BLaER1 (cell line): ENCODE data around the gene BEND3.

ENCODE experiments used
- H3K27ac ChIP-seq: shearing (Covaris generic); formaldehyde crosslinking; 2 replicates; pipeline ENCODE4 v1.8.1; 2022
- H3K27me3 ChIP-seq: shearing (Covaris generic); formaldehyde crosslinking; 2 replicates; pipeline ENCODE4 v1.8.1; 2022
- H3K36me3 ChIP-seq: shearing (Covaris generic); formaldehyde crosslinking; 2 replicates; pipeline ENCODE4 v1.8.1; 2022
- H3K4me1 ChIP-seq: shearing (Covaris generic); formaldehyde crosslinking; 2 replicates; pipeline ENCODE4 v1.8.1; 2022
- H3K4me2 ChIP-seq: shearing (Covaris generic); formaldehyde crosslinking; 2 replicates; pipeline ENCODE4 v1.8.1; 2022
- H3K4me3 ChIP-seq: shearing (Covaris generic); formaldehyde crosslinking; 2 replicates; pipeline ENCODE4 v1.8.1; 2022
- H3K9ac ChIP-seq: shearing (Covaris generic); formaldehyde crosslinking; 2 replicates; pipeline ENCODE4 v1.8.1; 2022
- H3K9me3 ChIP-seq: shearing (Covaris generic); formaldehyde crosslinking; 2 replicates; pipeline ENCODE4 v1.8.1; 2022
- H4K20me1 ChIP-seq: shearing (Covaris generic); formaldehyde crosslinking; 2 replicates; pipeline ENCODE4 v1.8.1; 2022
- Cebpa-rat ChIP-seq: shearing (Covaris generic); IDR thresholded peaks from 2 replicates; pipeline ENCODE4 v1.8.1; 2022

Gene BEND3

DNA sequence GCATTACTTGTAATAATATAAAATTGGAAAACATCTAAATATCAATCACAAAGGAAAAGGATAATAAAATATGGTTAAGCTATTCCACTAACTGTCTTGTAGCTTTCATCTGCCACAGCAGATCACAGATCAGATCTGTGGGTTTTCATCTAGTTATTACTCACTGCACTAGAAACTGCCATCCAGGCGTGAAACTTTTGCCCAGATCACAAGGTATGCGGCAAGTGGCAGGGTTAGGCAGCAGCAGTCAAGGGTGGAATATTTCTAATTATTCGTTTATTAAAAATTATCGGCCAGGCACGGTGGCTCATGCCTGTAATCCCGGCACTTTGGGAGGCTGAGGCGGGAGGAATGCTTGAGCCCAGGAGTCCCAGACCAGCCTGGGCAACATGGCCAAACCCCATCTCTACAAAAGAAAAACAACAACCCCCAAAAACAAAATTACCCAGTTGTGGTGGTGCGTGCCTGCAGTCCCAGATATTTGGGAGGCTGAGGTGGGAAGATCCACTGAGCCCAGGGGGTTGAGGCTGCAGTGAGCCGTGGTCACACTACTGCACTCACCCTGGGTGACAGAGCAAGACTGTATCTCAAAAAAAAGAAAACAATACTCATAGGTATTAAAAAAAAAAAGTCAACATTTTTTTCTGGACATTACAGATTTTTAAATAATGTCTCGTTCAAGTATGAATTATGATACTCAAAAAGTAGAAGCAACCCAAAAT, 32.1 kb downstream of the BEND3 start:
- Histone ChIP-seq H3K4me3 (no peak overlapping the region), H3K27ac (no peak overlapping the region), H3K4me2 (no peak overlapping the region), H3K9me3 (peaks cover 33% of the 10 kb centered on the region), H4K20me1 (no peaks in the 10 kb centered on the region), H3K4me1 (peaks cover 8% of the 10 kb centered on the region; the same call in 1 of the 2 replicates), H3K9ac (no peak overlapping the region), H3K36me3 (peaks cover 56% of the 10 kb centered on the region), H3K27me3 (no peaks in the 10 kb centered on the region)
- TF ChIP-seq Cebpa-rat: no peak

DNA sequence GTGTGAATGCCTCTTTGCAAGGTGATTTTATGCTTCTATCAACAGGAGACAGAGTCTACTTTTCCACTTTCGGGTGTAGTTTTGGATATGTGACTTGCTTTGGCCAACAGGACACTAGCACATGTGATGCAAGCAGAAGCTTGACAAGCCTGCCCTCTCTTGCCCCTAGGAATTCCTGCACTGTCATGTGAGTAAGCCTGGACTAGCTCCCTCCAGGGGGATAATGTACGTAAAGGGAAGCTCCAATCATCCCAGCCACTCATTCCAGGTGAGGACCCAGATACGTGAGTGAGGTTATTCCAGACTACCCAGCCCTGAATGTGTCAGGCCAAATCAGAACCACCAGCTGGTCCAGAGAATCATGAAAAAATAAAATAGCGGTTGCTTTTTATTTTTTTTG, 33.3 kb downstream of the BEND3 start:
- H3K27ac ChIP-seq: no peak overlapping the region
- no peak overlapping the region for H3K4me2 ChIP-seq
- H3K9me3 ChIP-seq: peaks cover 33% of the 10 kb centered on the region
- no peak overlapping the region for H3K9ac ChIP-seq
- H3K36me3 ChIP-seq: peaks cover 58% of the 10 kb centered on the region
- no peak overlapping the region for H3K4me3 ChIP-seq
- H3K27me3 ChIP-seq: no peaks in the 10 kb centered on the region
- peaks cover 8% of the 10 kb centered on the region; the same call in 1 of the 2 replicates for H3K4me1 ChIP-seq
- no peaks in the 10 kb centered on the region for H4K20me1 ChIP-seq
- no peak for TF ChIP-seq Cebpa-rat

DNA sequence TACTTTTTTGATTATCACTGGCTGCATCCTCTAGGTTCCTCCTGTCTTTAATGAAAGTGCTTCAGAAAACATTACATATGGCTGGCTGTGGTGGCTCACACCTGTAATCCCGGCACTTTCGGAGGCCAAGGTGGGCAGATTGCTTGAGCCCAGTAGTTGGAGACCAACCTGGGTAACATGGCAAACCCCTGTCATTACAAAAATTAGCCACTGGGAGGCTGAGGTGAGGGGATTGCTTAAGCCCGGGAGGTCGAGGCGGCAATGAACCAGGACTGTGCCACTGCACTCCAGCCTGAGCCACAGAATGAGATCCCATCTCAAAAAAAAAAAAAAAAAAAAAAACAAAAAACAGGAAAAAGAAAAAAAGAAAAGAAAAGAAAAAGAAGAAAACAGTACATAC, 35.3 kb downstream of the BEND3 start:
- no peak for TF ChIP-seq Cebpa-rat
- no peak overlapping the region for H3K4me3 ChIP-seq
- no peak overlapping the region for H3K27ac ChIP-seq
- H3K4me2 ChIP-seq: no peak overlapping the region
- H3K36me3 ChIP-seq: peaks cover 46% of the 10 kb centered on the region
- H3K9ac ChIP-seq: no peak overlapping the region
- peaks cover 13% of the 10 kb centered on the region for H3K9me3 ChIP-seq
- no peaks in the 10 kb centered on the region for H3K27me3 ChIP-seq
- no peaks in the 10 kb centered on the region for H4K20me1 ChIP-seq
- H3K4me1 ChIP-seq: peaks cover 10% of the 10 kb centered on the region; the same call in 1 of the 2 replicates

DNA sequence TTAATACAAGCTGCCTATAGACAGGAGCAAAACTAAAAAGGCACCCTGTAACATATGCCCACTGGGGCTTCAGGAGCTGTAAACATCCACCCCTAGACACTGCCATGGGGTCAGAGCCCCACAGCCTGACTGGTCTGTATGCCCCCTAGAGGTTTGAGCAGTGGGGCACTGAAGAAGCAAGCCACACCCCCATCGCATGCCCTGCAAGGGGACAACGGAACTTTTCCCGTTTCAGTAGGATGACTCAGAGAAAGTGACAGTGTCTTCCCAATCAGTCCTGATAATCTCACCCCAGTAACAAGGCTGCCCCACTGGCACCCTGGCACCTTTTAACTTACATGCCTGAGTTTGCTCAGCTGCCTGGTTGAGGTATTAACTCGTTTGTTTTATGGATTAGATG, 35.9 kb downstream of the BEND3 start:
- no peak overlapping the region for H3K4me3 ChIP-seq
- H3K4me2 ChIP-seq: no peak overlapping the region; the same call in 1 of the 2 replicates
- TF ChIP-seq Cebpa-rat: no peak
- peaks cover 40% of the 10 kb centered on the region for H3K36me3 ChIP-seq
- H3K9ac ChIP-seq: no peak overlapping the region
- peaks cover 14% of the 10 kb centered on the region; the same call in 1 of the 2 replicates for H3K4me1 ChIP-seq
- peaks cover 7% of the 10 kb centered on the region for H3K9me3 ChIP-seq
- H3K27me3 ChIP-seq: no peaks in the 10 kb centered on the region
- no peak overlapping the region for H3K27ac ChIP-seq
- H4K20me1 ChIP-seq: no peaks in the 10 kb centered on the region

GRCh38 chr6:107077710-107078109, 37.6 kb downstream of the BEND3 start:
- Histone ChIP-seq H3K4me3 (no peak overlapping the region), H4K20me1 (no peaks in the 10 kb centered on the region), H3K27me3 (no peaks in the 10 kb centered on the region), H3K4me1 (peaks cover 14% of the 10 kb centered on the region; the same call in 1 of the 2 replicates), H3K27ac (no peak overlapping the region), H3K4me2 (no peak overlapping the region), H3K9me3 (no peaks in the 10 kb centered on the region), H3K36me3 (peaks cover 36% of the 10 kb centered on the region), H3K9ac (no peak overlapping the region)
- TF ChIP-seq Cebpa-rat: no peak

DNA sequence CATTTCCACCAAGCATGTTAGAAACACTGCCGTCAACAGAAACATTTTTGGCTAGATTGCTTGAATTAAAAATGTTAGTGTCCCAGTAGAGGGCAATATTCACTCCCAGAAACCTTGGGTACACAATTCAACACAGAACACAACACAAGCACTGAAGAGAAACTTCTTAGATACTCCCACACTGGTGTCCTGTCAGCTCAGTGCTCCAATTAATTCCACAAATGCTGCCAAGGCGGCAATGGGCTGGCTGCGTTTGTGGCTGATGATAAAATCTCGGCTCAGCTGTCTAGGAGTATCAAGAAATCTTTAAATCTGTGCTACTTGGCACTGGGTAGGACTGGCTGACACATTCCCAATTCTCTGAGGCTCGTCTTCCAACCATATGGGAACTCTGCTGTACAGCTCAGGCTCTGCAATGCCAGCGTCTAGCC, 39.3 kb downstream of the BEND3 start:
- no peak for TF ChIP-seq Cebpa-rat
- H3K27me3 ChIP-seq: no peaks in the 10 kb centered on the region
- no peak overlapping the region for H3K9ac ChIP-seq
- H3K9me3 ChIP-seq: no peaks in the 10 kb centered on the region
- H3K4me1 ChIP-seq: peaks cover 14% of the 10 kb centered on the region; the same call in 1 of the 2 replicates
- no peak overlapping the region for H3K4me2 ChIP-seq
- H3K27ac ChIP-seq: no peak overlapping the region
- peaks cover 34% of the 10 kb centered on the region for H3K36me3 ChIP-seq
- no peaks in the 10 kb centered on the region for H4K20me1 ChIP-seq
- no peak overlapping the region for H3K4me3 ChIP-seq

GRCh38 chr6:107070686-107071085, 44.6 kb downstream of the BEND3 start:
- Histone ChIP-seq H3K4me2 (no peak overlapping the region), H3K27me3 (no peaks in the 10 kb centered on the region), H3K36me3 (peaks cover 70% of the 10 kb centered on the region), H3K4me1 (peaks cover 11% of the 10 kb centered on the region), H3K27ac (no peak overlapping the region), H3K9me3 (no peaks in the 10 kb centered on the region), H4K20me1 (no peaks in the 10 kb centered on the region), H3K4me3 (no peak overlapping the region), H3K9ac (no peak overlapping the region)
- no peak for TF ChIP-seq Cebpa-rat

- no peak overlapping the region for H3K4me2 ChIP-seq
- H3K36me3 ChIP-seq: peaks cover 73% of the 10 kb centered on the region
- H3K27ac ChIP-seq: no peak overlapping the region
- H3K4me3 ChIP-seq: no peak overlapping the region
- H3K27me3 ChIP-seq: no peaks in the 10 kb centered on the region
- peaks cover 16% of the 10 kb centered on the region for H3K4me1 ChIP-seq
- no peaks in the 10 kb centered on the region for H4K20me1 ChIP-seq
- H3K9me3 ChIP-seq: no peaks in the 10 kb centered on the region
- TF ChIP-seq Cebpa-rat: no peak
- no peak overlapping the region for H3K9ac ChIP-seq
These were observed 45.4 kb downstream of the BEND3 start for GRCh38 chr6:107069631-107070548.

- H4K20me1 ChIP-seq: no peaks in the 10 kb centered on the region
- no peak for TF ChIP-seq Cebpa-rat
- H3K36me3 ChIP-seq: peaks cover 73% of the 10 kb centered on the region
- H3K27me3 ChIP-seq: no peaks in the 10 kb centered on the region
- H3K4me2 ChIP-seq: no peak overlapping the region
- H3K9me3 ChIP-seq: no peaks in the 10 kb centered on the region
- H3K27ac ChIP-seq: no peak overlapping the region
- no peak overlapping the region for H3K9ac ChIP-seq
- H3K4me1 ChIP-seq: peaks cover 23% of the 10 kb centered on the region
- H3K4me3 ChIP-seq: no peak overlapping the region
These were observed 46.4 kb downstream of the BEND3 start for GRCh38 chr6:107068691-107069630.
